Urinary bladder (tissue), 4 donors: Measurements from ENCODE around the gene IL4I1. TPM values are rescaled to one million over a fixed set of nuclear protein-coding genes. Genes with fewer than 3 reads are reported as not detected.

Source experiments
- DNase-seq: peaks from one replicate; pipeline ENCODE4 v3.0.0-alpha.2; 2015; ENCODE audit errors: extremely low spot score
- H3K27ac ChIP-seq: one replicate; pipeline ENCODE4 v1.5.1; 2013; ENCODE audit warnings: low read depth, mild to moderate bottlenecking, moderate library complexity
- H3K36me3 ChIP-seq: one replicate; pipeline ENCODE4 v1.6.1; 2013; ENCODE audit warnings: mild to moderate bottlenecking, moderate library complexity; ENCODE audit not compliant: insufficient read depth
- H3K4me1 ChIP-seq: one replicate; pipeline ENCODE4 v1.6.1; 2013; ENCODE audit warnings: mild to moderate bottlenecking, moderate library complexity; ENCODE audit not compliant: insufficient read depth
- H3K4me3 ChIP-seq: one replicate; pipeline ENCODE4 v1.5.1; 2013; ENCODE audit warnings: low read depth, low read length
- WGBS: extraction: QIAGEN DNeasy Blood & Tissue Kit; methylation state at CpG from one replicate; pipeline ENCODE4 v1.1.7; 2013; 5-methylcytosine and 5-hydroxymethylcytosine counted together
- polyA plus RNA-seq: library from polyadenylated mRNA; stranded (reverse); fragments of 200-250 nt; gene quantifications from one replicate; pipeline ENCODE4 v1.2.3, GENCODE V29; 2013
- small RNA-seq: library from RNA; depleted of rRNA; stranded (forward); fragments of <200 nt; gene quantifications from one replicate; pipeline ENCODE3, GENCODE V24; 2014
- total RNA-seq: library from RNA; depleted of rRNA; stranded (reverse); fragments of >200 nt; gene quantifications from one replicate; pipeline ENCODE4 v1.2.3, GENCODE V29; 2014
- donor health status: healthy with polysubstance abuse.
- donor health status: healthy.

IL4I1 gene
- total and polyA plus RNA-seq, 2 donors = 0.58 to 1.4 TPM

DNA sequence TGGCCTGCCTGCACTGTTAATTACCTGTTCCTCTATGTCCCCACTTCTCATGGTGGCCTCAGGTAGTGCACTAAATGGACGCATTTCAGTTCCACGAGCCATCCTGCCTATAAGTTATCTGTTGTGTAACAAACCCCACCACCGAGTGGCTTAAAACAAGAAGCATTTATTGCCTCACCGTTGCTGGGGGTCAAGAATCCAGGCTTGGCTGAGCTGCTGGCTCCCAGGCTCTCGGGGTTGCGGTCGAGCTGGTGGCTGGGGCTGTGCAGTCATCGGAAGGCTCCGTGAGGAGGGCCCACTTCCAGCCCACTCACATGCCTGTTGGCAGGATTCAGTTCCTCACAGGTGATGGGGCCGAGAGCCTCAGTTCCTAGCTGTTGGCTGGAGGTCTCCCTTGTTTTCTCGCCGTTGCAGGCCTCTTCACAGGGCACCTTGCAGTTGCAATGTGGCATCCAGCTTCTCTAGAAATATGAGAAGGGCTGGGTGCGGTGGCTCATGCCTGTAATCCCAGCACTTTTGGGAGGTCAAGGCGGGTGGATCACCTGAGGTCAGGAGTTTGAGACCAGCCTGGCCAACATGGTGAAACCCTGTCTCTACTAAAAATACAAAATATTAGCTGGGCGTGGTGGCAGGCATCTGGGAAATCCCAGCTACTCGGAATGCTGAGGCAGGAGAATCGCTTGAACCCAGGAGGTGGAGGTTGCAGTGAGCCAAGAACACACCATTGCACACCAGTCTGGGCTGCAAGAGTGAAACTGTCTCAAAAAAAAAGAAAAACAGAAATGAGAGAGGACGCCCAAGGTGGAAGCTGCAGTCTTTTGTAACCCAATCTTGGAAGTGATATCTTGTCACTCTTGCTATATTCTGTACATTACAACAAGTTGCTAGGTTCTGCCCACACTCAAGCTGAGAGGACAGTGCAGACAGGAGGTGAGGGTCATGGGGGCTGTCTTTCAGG is 52.3 kb downstream of the IL4I1 start:
- H3K36me3 ChIP-seq = no peaks in the 10 kb centered on the region
- no peak overlapping the region for H3K27ac ChIP-seq
- DNase-seq = no peak
- no peak overlapping the region for H3K4me3 ChIP-seq
- 84% methylated on average over 18 of the region's 18 CpGs for WGBS
- no peaks in the 10 kb centered on the region for H3K4me1 ChIP-seq

DNA sequence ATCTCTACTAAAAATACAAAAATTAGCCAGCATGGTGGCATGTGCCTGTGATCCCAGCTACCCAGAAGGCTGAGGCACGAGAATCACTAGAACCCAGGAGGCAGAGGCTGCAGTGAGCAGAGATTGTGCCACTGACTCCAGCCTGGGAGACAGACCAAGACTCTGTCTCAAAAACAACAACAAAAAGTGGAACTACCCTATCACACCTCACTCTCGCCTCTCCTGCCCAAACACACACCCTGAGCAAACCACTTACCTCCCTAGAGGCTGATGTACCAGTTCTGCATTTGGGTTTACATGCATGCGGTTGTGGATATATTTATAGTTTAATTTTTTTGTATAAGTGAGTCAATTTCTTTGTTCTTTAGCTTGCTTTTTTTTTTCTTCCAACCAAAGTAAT is 53.4 kb downstream of the IL4I1 start:
- Histone ChIP-seq H3K27ac (no peak overlapping the region), H3K4me3 (no peak overlapping the region), H3K4me1 (no peaks in the 10 kb centered on the region), H3K36me3 (no peaks in the 10 kb centered on the region)
- DNase-seq = no peak
- 92% methylated on average over 3 of the region's 3 CpGs for WGBS

DNA sequence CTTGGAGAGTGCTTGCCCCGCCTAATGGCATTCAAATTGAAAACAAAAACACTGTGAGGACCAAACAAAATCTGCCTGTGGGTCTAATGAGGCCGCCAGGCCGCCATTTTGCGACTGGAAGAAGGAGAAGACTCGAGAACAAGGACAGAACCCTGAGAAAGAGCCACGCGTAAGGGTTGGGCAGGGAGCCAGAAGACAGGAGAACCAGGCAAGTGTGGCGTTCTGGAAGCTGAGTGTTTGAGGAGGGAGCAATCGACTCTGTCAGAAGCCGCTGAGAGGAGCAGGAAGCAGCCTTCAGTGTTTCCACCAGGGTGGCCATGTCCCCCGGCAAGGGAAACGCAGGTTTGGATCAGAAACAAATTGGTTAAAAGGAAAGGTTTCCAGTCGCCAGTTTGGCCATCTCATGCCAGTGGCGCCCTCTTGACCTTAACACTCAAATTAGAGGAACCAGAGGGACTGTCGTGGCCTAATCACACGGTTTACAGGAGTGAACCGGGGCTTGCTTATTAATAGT is 55.9 kb downstream of the IL4I1 start:
- no peak overlapping the region for H3K4me3 ChIP-seq
- no peak overlapping the region for H3K27ac ChIP-seq
- H3K4me1 ChIP-seq = no peaks in the 10 kb centered on the region
- no peak for DNase-seq
- H3K36me3 ChIP-seq = no peaks in the 10 kb centered on the region
- WGBS = 87% methylated on average over 17 of the region's 17 CpGs

- WGBS = 86% methylated on average over 11 of the region's 11 CpGs
- DNase-seq = no peak
- Histone ChIP-seq H3K36me3 (no peaks in the 10 kb centered on the region), H3K4me1 (no peaks in the 10 kb centered on the region), H3K27ac (no peak overlapping the region), H3K4me3 (no peak overlapping the region)
These were observed 56.4 kb downstream of the IL4I1 start for GRCh38 chr19:49840321-49840720.

DNA sequence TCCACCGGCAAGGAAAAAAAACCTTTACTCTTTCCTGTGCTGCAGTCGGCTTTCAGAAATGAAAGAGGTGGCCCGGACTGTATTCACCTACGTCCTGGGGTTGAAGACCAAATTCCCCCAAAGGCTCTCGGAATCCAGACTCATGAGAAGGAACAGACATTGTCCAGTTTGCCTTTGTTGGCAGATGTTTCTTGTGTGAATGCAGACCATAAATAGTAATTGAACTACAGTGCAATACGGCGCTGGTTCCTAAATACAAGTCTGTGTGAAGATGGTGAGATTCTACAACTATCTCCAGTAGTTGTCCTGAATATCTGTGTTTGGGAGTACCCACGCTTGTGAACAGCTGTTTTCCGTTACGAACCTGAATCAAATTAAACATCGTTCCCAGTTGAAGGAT is 57.0 kb downstream of the IL4I1 start:
- WGBS = 80% methylated on average over 11 of the region's 11 CpGs
- Histone ChIP-seq H3K4me3 (no peak overlapping the region), H3K27ac (no peak overlapping the region), H3K4me1 (no peaks in the 10 kb centered on the region), H3K36me3 (no peaks in the 10 kb centered on the region)
- DNase-seq = no peak

Small RNAs within 50 kb of the gene (small RNA-seq; reads per million reads assigned to genes)
- gene MIR4749 = 0.09 reads per million

Other genes with a start within 250 kb of the IL4I1 start
- 31.9 TPM for gene IRF3, start 231.0 kb downstream of the IL4I1 start, total RNA-seq
- gene IRF3, start 231.0 kb downstream of the IL4I1 start, polyA plus RNA-seq = 84.9 TPM
- 3.1 TPM for gene BCL2L12, start 231.0 kb downstream of the IL4I1 start, total RNA-seq
- 23.6 TPM for gene BCL2L12, start 231.0 kb downstream of the IL4I1 start, polyA plus RNA-seq
- 121 TPM for gene PRMT1, start 219.6 kb downstream of the IL4I1 start, total RNA-seq
- gene PRMT1, start 219.6 kb downstream of the IL4I1 start, polyA plus RNA-seq = 215 TPM
- 1.4 TPM for gene ADM5, start 207.3 kb downstream of the IL4I1 start, total RNA-seq
- gene ADM5, start 207.3 kb downstream of the IL4I1 start, polyA plus RNA-seq = 6.3 TPM
- gene CPT1C, start 205.8 kb downstream of the IL4I1 start, total RNA-seq = 11.8 TPM
- 7.3 TPM for gene CPT1C, start 205.8 kb downstream of the IL4I1 start, polyA plus RNA-seq
- 0.26 TPM for gene TSKS, start 133.6 kb downstream of the IL4I1 start, total RNA-seq
- gene TSKS, start 133.6 kb downstream of the IL4I1 start, polyA plus RNA-seq = 1.2 TPM
- 37.3 TPM for gene AP2A1, start 129.9 kb downstream of the IL4I1 start, total RNA-seq
- 95.4 TPM for gene AP2A1, start 129.9 kb downstream of the IL4I1 start, polyA plus RNA-seq
- gene FUZ, start 83.6 kb downstream of the IL4I1 start, total RNA-seq = 13.3 TPM
- gene FUZ, start 83.6 kb downstream of the IL4I1 start, polyA plus RNA-seq = 29.0 TPM
- 16.7 TPM for gene MED25, start 78.6 kb downstream of the IL4I1 start, total RNA-seq
- gene MED25, start 78.6 kb downstream of the IL4I1 start, polyA plus RNA-seq = 42.9 TPM
- gene PTOV1, start 45.7 kb downstream of the IL4I1 start, total RNA-seq = 46.1 TPM
- 121 TPM for gene PTOV1, start 45.7 kb downstream of the IL4I1 start, polyA plus RNA-seq
- 28.4 TPM for gene PNKP, start 29.3 kb downstream of the IL4I1 start, total RNA-seq
- gene PNKP, start 29.3 kb downstream of the IL4I1 start, polyA plus RNA-seq = 31.4 TPM
- gene AKT1S1, start 19.5 kb downstream of the IL4I1 start, total RNA-seq = 4.7 TPM
- gene AKT1S1, start 19.5 kb downstream of the IL4I1 start, polyA plus RNA-seq = 55.0 TPM
- 8.5 TPM for gene TBC1D17, start 19.2 kb downstream of the IL4I1 start, total RNA-seq
- 74.6 TPM for gene TBC1D17, start 19.2 kb downstream of the IL4I1 start, polyA plus RNA-seq
- gene ATF5, start 32.3 kb upstream of the IL4I1 start, total RNA-seq = 2.4 TPM
- 35.4 TPM for gene ATF5, start 32.3 kb upstream of the IL4I1 start, polyA plus RNA-seq
- gene NUP62, start 32.6 kb upstream of the IL4I1 start, total RNA-seq = 22.7 TPM
- gene NUP62, start 32.6 kb upstream of the IL4I1 start, polyA plus RNA-seq = 40.5 TPM
- gene SIGLEC11, start 64.3 kb upstream of the IL4I1 start, total RNA-seq = 1.7 TPM
- 0.56 TPM for gene SIGLEC11, start 64.3 kb upstream of the IL4I1 start, polyA plus RNA-seq
- gene VRK3, start 128.5 kb upstream of the IL4I1 start, total RNA-seq = 17.8 TPM
- gene VRK3, start 128.5 kb upstream of the IL4I1 start, polyA plus RNA-seq = 24.4 TPM
- 7.7 TPM for gene ZNF473, start 129.1 kb upstream of the IL4I1 start, total RNA-seq
- gene ZNF473, start 129.1 kb upstream of the IL4I1 start, polyA plus RNA-seq = 4.8 TPM